HG03039 (cell line): ENCODE data around the gene TBX4.

Experiments used
- ATAC-seq: cut with Tn5 transposase; IDR thresholded peaks from one replicate; pipeline ENCODE4 v1.9.1; 2021; ENCODE audit warnings: mild to moderate bottlenecking, moderate library complexity; ENCODE audit not compliant: unreplicated experiment

The TBX4 gene

GRCh38 chr17:61452301-61453290 lies at the start of gene TBX4:
TSS of gene TBX4 (plus strand) at chr17:61452422. CDS start at chr17:61456491, 4,069 bp downstream.
- no peak for ATAC-seq

- ATAC-seq, result no peak
Measured at GRCh38 chr17:61402978-61403800, 49.0 kb upstream of the TBX4 start.

DNA sequence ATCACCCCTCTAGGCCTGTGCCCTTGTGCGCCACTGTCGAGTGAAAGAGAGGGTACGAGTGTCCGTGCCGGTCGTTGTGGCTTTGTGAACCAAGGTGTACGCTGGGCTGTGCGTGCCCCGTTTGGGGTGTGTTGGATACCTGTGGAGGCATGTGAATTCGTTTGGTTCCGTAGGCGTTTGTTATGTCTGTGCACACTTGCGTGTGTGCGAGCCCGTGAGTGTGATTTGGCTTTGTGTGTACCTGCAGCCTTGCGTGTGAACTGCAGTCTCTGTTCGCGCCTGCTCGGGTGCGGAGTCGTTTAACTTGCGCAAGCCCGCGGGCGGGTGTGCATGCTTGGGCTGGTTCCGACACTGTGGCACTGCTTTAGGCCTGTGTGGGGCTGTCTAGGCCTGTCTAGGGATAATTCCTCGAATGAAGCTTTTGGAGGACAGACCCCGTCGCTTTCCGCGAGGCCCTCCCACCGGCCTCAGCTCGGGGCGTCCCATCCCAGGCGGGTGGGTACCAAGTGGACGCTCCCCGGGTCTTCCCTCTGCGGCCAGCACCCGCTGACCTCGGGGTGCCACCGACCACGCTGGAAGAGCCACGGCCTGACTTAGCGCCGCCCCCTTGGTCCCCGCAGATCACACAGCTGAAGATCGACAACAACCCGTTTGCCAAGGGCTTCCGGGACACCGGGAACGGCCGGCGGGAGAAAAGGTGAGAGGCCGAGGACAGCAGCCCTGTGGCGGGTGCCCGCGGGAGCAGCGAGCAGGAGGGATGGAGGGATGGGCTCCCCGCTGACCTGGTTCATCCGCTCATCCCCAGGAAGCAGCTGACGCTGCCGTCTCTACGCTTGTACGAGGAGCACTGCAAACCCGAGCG lies 48.2 kb upstream of the TBX4 start:
- no peak for ATAC-seq

DNA sequence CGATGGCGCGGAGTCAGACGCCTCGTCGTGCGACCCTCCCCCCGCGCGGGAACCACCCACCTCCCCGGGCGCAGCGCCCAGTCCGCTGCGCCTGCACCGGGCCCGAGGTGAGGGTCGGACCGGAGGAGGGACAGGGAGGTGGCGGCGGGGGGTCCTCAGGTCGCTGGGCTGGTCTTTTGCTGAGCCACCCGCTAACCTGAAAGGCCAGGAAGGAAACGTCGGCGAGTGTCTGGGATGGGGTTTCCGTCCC lies 47.6 kb upstream of the TBX4 start:
- no peak for ATAC-seq

DNA sequence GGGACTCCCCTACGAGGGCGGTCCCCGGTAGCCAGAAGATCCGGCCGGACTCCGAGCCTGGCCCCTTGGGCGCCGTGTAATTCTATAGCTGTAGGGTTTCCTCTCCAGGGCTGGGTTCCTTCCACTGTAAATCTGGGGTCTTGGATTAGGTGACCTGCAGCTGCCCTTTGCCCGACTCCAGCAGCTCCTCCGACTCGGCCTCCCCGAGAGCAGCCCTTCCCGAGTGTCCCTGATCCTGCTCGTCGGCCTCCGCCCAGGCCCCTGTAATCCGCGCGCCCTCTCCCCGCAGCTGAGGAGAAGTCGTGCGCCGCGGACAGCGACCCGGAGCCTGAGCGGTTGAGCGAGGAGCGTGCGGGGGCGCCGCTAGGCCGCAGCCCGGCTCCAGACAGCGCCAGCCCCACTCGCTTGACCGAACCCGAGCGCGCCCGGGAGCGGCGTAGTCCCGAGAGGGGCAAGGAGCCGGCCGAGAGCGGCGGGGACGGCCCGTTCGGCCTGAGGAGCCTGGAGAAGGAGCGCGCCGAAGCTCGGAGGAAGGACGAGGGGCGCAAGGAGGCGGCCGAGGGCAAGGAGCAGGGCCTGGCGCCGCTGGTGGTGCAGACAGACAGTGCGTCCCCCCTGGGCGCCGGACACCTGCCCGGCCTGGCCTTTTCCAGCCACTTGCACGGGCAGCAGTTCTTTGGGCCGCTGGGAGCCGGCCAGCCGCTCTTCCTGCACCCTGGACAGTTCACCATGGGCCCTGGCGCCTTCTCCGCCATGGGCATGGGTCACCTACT lies 47.1 kb upstream of the TBX4 start:
- ATAC-seq, result no peak

GRCh38 chr17:61405686-61406536 lies 46.3 kb upstream of the TBX4 start:
- no peak for ATAC-seq

DNA sequence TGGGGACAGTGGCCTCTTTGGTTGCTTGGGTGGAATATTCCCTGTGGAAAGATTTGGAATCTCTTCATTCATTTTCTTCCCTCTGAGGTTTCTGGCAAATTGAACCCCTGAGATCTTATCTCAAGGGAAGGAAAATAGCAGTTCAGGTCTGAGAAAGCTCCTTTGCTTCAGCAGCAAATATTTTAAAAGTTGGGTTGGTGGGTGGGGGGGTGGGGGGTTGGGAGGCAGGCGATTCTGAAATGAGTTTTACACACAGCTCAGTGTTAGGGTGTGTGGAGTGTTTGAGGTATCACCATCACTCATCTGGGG lies 45.7 kb upstream of the TBX4 start:
- no peak for ATAC-seq

- ATAC-seq, result no peak
Measured at GRCh38 chr17:61406971-61407911, 45.0 kb upstream of the TBX4 start.

- ATAC-seq, result no peak
Measured at GRCh38 chr17:61408151-61409041, 43.8 kb upstream of the TBX4 start.

DNA sequence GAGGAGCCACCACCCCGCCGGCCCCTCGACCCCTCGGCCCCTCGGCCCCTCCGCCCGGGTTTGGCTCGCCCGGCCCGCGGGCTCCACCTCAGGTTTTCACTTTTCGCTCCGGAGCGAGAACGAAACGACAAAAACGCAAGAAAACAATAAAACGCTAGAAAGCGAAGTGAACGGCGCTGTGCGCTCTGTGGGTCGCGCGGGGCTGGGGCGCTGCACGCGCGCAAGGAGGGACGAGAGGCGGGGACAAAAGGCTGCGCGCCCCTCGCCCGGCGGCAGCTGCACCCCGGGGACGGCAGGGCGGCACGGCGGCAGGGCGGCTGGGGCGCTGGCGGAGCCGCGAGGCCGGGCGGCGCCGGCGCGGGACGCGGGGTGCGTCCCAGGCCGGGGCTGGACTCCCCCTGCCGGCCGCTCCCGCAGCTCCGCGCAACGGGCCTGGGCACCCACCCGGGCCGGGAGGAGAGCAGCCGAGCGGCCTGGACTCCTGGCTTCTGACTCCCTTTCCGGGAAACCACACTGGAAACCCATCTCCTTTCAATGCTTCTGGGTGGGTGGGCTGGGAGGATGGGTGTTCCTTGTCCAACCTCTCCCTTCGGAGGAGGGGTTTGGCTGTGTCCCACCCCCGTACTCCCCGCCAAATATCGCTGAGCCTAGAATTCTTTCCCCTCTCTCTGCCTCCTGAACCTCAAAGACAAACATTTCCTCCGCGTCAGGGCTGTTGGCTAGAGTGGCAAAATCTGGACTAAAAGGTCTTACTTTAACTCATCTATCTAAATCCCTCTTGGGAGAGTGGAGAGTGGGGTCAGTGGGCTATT lies 42.7 kb upstream of the TBX4 start:
- ATAC-seq, result no peak

DNA sequence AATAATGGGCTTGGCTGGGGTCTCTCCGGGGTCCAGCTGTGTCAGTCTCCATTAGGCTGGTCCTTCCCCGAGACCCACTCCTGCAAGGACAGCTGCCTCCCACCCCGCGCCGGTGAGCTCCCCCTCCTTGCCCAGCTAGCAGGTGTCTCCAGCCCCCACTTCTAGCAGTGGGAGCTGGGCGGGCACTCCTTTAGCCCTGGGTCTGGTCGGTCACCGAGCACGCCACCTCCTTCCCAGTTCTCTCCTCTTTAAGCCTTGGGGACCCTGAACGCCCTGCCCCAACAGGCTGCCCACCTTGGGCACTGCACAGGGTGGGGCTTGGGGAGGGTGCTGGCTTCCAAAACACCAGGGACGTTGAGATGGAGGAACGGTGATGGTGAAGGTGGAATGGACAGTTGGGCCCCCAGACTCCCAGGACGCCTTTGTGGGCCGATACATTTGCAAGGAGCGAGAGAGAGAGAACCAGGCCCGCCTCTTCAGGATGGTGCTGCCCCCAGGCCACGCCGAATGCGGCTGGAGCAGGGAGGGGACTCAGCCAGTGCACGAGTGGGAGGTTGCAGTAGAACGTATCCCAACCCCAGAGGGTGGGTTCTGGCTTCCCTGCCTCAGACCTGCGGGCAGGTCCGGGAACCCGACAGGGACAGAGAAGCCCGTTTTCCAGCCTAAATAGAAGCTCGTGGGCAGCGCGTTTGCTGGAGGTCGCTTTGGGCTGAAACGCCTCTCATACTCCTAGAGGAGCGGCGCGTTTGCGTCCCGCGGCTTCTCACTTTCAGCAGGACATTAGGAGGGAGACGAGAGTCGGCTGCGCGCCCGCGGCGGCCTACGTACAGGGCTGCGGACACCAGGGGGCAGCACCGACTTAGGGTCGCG lies 41.8 kb upstream of the TBX4 start:
- ATAC-seq, result no peak

- no peak for ATAC-seq
Measured at GRCh38 chr17:61411011-61411260, 41.3 kb upstream of the TBX4 start.

DNA sequence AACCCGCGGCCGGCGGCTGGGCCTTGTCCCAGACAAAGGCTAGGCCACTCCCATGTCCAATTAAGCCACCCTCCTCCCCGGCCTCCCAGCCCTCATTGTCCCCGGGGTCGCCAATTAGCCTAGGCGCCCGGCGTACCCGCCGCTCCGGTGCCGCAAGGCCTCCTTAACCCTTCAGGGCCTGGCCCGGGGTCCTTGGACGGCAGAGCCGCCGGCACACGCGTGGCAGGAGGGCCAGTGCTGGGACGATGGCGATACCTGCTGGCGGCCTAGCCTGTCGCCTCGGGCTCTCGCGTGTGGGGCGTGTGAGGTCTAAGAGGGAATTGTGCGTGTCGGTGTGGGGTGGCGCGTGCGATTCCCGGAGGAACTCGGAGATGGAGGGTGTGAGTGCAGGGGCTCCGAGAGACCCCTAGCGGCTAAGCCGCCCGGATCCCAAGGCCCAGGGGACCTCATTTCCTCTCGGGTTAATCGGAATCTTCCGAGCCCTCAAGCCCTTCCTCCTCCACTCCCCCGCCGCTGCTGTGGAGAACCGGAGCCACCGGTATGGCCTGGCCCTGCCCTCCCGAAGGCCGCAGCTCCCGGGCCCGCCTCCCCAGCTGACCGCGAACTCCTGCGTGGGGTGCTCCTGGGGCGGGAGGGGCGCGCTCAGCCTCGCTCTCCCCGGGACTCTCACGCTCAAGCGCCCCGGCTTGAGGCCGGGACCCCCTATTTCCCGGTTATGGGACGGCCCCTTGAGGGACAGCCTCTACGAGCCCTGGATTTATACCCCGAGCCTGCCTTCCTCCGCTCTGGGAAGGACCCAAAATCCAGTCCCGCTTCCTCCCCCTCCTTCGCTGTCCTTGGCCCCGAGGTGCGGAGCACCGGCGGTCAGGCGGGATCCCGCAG lies 40.7 kb upstream of the TBX4 start:
- ATAC-seq, result no peak

DNA sequence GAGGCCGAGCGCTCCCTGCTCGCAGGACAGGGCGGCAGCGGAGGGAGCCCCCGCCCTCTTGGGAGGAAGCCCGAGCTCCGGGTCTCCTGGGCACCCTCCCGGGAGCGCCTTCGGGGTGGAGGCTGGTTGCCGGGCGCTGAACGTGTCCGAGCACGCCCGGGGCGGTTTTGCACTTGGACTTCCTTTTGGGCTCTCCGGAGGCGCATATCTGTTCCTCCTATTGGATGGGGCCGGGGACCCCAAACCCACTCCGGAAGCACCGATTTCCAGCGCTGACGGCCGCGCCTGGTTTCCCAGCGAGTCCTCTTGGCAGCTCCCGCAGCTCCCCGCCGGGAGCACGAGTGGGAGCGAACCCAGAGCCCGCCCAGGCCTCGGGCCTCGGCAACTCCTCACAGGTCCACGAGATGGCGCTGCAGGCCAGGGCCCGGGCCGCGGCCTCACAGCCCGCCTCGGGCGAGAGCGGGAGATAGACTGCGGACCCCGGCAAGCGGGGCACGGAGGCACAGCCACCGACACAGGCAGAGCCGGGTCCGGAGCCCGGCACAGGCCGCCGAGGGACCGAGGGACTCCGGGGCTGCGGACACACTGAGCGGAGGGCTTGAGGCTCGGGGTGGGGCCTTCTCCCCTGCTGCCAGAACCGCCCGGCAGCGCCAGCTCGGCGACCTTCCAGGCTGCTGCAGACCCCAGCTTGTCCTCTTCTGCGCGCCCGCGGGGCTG lies 39.9 kb upstream of the TBX4 start:
- ATAC-seq, result peak; percentile 58
